ENCODE results near the gene RPTOR. TPM values are rescaled to one million over a fixed set of nuclear protein-coding genes. Genes with fewer than 3 reads are reported as not detected.

Gene RPTOR
- total and polyA plus RNA-seq, 10 of the 15 experiments (the other 5 are each of a cell fraction or from before 2014, with no cell fraction given), result 0.18 to 32.1 (median 7.8) TPM

- H4K20me1 ChIP-seq (ENCODE audit: control insufficient read depth, insufficient read depth), result no peaks in the 10 kb centered on the region
- H3K36me3 ChIP-seq (ENCODE audit: control insufficient read depth in 2 of 2, insufficient read depth in 2 of 2, low read length in 1 of 2), result peaks cover 2 to 8% of the 10 kb centered on the region in 2 experiments; a peak in 3 of 4 replicates
- H2AFZ ChIP-seq (ENCODE audit: control insufficient read depth, low read depth, low read length), result no peak overlapping the region
- H3K4me1 ChIP-seq (ENCODE audit: control insufficient read depth, insufficient read depth, low read length), result peaks cover 13% of the 10 kb centered on the region
- ATAC-seq (no peak), DNase-seq (ENCODE audit: low read depth, low spot score) (no peak), FAIRE-seq (no peak)
- RAD21 ChIA-PET (ENCODE audit: unreplicated experiment), result no interaction called here
- H3K4me2 ChIP-seq (ENCODE audit: control insufficient read depth, insufficient read depth), result no peak overlapping the region
- TF ChIP-seq STAT1 (conservative IDR thresholded peaks at IDR 0.05), result no peak
- TF ChIP-seq, protein P1, sequence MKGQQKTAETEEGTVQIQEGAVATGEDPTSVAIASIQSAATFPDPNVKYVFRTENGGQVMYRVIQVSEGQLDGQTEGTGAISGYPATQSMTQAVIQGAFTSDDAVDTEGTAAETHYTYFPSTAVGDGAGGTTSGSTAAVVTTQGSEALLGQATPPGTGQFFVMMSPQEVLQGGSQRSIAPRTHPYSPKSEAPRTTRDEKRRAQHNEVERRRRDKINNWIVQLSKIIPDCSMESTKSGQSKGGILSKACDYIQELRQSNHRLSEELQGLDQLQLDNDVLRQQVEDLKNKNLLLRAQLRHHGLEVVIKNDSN (IDR thresholded peaks at IDR 0.05; ENCODE audit: borderline replicate concordance, extremely low read length, insufficient read depth, low read depth, low read length), result no peak
- no peak for TF ChIP-seq NFXL1 (IDR thresholded peaks at IDR 0.05; ENCODE audit: borderline replicate concordance)
- TF ChIP-seq TCF7 (IDR thresholded peaks at IDR 0.05; ENCODE audit: borderline replicate concordance), result no peak
- TF ChIP-seq RELA (IDR thresholded peaks at IDR 0.05; ENCODE audit: borderline replicate concordance, partially characterized antibody), result no peak
- TF ChIP-seq NRF1 (conservative IDR thresholded peaks at IDR 0.05; ENCODE audit: low read depth, low read length), result no peak
- TF ChIP-seq HDGF (IDR thresholded peaks at IDR 0.05), result no peak
- TF ChIP-seq RAD21 (IDR thresholded peaks at IDR 0.05; ENCODE audit: insufficient read depth, low read depth, low read length), result no peak
- no peak for TF ChIP-seq DPF2 (IDR thresholded peaks at IDR 0.05)
- no peak for TF ChIP-seq CHD2 (IDR thresholded peaks at IDR 0.05; ENCODE audit: borderline replicate concordance, low read depth, low read length)
- no peak for TF ChIP-seq RELB (IDR thresholded peaks at IDR 0.05; ENCODE audit: low read depth)
- TF ChIP-seq, protein P2, sequence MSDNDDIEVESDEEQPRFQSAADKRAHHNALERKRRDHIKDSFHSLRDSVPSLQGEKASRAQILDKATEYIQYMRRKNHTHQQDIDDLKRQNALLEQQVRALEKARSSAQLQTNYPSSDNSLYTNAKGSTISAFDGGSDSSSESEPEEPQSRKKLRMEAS (IDR thresholded peaks at IDR 0.05; ENCODE audit: low read depth, low read length), result no peak
- SMC1A ChIA-PET (ENCODE audit: uncharacterized antibody, unreplicated experiment), result interaction anchor here (0.6 kb wide), 1 partner anchor 12 kb away, joined by 3 read pairs; no protein-coding TSS in a partner anchor
- CTCF ChIA-PET, result no interaction called here
- WGBS (ENCODE audit: insufficient coverage, insufficient replicate concordance, low lambda C conversion rate, missing lambda C conversion rate), result 97% methylated on average over 13 of the region's 13 CpGs
- no peak overlapping the region for H3K9ac ChIP-seq (ENCODE audit: control insufficient read depth, insufficient read depth, low read length)
- peaks cover 15% of the 10 kb centered on the region for H3K79me2 ChIP-seq (ENCODE audit: control insufficient read depth, insufficient read depth, low read length)
- no peaks in the 10 kb centered on the region for H3K27me3 ChIP-seq (replicated peaks in 1 of 2; ENCODE audit: control insufficient read depth in 2 of 2, insufficient read depth in 2 of 2, low read length in 1 of 2)
- intact Hi-C loops (cut with micrococcal nuclease; ENCODE audit: unreplicated experiment) (no loop called here), in situ Hi-C loops (cut with MboI) (no loop called here)
- no peak overlapping the region for H3K27ac ChIP-seq (ENCODE audit: control insufficient read depth, insufficient read depth)
- no peak overlapping the region for H3K4me3 ChIP-seq
- POLR2A ChIA-PET, result no interaction called here
- H3K9me3 ChIP-seq (replicated peaks; ENCODE audit: control insufficient read depth, insufficient read depth, low read length), result no peaks in the 10 kb centered on the region
- BruUV-seq (replicated peaks), result no TSS peak
These were observed 450.5 kb downstream of the RPTOR start for GRCh38 chr17:80995131-80995530.
